Cerebellar nuclear complex (tissue), 1 donor: Measurements from ENCODE around the gene TNFRSF9.
A peak's percentile ranks its signal among the peaks of the same experiment; 100 is the strongest.
"Not testable (repeated sequence)": the region's sequence is repeated elsewhere in the genome, so short reads cannot be mapped to it uniquely, and the experiment has no call there.

Source experiments
- DNase-seq, 2 experiments: peaks; one replicate each; lab custom pipeline; 2025; lab: John Stamatoyannopoulos, UW

The TNFRSF9 gene

DNA sequence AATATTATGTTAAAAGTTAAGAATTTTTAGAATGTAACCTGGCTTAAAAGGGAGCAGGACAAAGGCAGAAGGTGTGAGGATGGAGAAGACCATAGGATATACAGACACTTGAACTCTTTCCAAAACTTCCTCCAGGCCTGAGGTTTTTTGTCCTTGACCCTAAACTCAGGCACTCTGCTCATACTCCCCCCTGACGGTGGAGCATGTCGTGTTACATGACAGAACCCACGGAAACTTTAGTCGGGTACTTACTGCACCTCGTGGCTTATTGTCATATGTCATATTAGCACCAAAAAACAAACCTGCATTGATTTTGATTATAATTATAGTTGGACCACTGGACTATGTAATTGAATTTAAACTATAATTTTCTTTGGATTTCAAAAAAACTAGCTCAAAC lies 20.8 kb downstream of the TNFRSF9 start:
- DNase-seq, result no peak

DNA sequence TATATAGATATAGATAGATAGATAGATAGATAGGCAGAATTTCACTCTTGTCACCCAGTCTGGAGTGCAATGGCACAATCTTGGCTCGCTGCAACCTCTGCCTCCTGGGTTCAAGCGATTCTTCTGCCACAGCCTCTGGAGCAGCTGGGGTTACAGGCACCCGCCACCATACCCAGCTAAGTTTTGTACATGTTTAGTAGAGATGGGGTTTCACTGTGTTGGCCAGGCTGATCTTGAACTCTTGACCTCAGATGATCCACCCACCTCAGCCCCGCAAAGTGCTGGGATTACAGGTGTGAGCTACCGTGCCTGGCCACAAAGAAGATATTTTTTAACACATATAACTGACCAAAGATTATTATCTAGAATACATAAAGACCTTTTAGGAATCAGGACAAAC lies 22.7 kb downstream of the TNFRSF9 start:
- DNase-seq, result not testable (repeated sequence)

DNA sequence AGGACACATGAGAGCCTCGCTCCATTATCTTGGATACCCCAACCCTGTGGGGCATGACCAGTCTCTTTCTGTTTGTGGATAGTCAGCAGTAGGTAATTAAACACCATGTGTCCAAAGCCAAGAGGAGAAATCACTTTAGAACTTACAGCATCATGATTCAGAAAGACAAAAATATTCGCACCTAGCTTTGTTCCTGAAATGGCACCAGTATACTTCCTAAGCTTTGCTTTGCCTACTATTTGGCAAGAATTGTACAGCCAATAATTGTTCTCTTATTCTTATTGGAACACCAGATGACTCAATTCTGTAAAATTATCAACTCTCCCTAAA lies 24.2 kb downstream of the TNFRSF9 start:
- DNase-seq, result no peak

DNA sequence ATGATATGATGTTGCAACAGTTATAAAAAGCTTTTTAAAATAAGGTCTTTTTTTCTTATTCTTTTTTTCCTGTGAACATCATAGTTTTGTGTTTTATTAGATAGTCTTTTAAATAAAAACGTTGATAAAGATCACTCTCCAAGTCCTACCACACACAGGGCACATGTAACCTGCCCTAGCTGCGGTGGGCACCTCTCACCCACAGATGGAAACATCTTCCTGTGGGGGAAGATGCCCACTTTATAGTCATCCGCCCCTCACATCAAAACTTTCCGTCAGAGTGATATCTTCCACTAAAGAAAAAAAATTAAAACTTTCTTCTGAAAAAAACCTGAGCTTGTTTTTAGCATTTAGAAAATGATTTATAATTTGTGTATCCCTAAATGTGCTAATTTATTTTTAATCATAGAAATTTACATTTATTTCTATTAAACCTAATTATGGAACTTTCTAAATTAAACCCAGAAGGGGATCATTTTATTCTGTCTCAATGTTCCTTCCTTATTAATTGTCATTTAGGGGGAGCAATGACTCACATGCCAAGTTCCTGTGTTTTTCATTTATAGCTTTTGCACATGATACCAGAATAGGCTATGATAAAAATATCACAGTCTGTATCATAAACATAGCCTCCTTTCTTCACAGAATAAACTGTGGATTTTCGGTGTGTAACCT lies 24.7 kb downstream of the TNFRSF9 start:
- DNase-seq, result no peak

DNA sequence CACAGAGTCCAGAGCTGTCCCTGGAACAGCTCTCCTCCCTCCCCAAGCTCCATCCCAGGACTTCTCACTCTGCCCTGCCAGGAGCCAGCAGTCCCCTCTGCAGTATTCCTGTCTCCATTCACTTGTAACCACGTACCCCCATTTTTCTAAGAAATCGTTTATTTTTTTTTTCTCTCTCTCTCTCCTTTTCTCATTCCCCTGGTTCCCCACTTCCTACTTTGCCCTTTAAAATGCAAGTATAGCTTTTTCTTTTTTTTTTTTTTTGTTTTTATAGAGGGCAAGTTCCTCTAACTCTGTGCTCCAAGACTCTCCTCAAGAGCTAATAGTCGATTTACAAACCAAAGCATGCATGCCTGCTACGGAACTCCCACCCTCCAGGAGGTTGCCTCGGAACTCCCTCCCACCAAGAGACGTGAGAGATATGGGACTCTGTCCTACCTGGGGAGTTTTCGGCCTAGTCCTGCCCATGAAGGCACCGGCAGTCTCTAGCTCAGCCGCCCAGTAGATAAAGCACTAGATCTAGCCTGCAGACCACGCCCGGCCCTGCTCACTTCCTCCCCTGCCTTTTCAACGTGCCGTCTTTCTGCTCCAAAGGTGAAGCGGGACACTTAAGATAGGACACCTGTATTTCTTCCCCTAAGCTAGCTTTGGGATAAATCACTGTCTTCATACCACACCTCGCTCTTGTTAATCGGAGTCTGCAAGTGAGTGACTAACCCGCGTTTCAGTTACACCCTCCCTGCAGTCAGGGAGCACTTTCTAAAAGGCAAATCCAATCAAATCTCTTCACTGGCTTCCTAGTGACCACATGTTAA lies 27.7 kb downstream of the TNFRSF9 start:
- no peak for DNase-seq

DNA sequence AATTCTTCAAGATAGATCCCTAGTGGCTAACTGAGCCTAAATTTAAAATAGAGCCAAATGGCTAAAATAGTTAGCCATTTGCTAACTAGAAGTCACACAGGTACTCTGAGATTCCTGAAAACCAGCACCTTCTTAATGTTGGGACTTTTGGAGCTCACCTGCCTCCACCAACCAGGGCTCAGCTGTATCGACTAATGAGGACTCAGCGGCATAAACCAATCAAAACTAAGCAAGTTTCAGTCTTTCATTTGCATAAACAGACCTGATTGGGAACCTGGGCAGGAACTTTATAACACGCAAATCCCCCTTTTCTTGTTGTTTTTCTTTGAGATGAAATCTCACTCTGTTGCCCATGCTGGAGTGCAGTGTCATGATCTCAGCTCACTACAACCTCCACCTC lies 28.5 kb downstream of the TNFRSF9 start:
- DNase-seq, result no peak

DNA sequence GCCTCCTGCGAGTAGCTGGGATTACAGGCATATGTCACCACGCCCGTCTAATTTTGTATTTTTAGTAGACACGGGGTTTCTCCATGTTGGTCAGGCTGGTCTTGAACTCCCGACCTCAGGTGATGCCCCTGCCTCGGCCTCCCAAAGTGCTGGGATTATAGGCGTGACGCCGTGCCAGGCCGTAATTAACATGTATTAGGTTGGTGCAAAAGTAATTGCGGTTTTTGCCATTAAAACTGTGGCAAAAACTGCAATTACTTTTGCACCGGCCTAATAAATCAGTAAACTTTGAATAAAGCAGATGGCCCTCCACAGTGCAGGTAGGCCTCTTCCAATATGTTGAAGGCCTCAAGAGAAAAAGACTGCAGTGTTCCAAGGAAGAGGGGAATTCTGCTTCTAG lies 35.4 kb downstream of the TNFRSF9 start:
- no peak for DNase-seq

DNA sequence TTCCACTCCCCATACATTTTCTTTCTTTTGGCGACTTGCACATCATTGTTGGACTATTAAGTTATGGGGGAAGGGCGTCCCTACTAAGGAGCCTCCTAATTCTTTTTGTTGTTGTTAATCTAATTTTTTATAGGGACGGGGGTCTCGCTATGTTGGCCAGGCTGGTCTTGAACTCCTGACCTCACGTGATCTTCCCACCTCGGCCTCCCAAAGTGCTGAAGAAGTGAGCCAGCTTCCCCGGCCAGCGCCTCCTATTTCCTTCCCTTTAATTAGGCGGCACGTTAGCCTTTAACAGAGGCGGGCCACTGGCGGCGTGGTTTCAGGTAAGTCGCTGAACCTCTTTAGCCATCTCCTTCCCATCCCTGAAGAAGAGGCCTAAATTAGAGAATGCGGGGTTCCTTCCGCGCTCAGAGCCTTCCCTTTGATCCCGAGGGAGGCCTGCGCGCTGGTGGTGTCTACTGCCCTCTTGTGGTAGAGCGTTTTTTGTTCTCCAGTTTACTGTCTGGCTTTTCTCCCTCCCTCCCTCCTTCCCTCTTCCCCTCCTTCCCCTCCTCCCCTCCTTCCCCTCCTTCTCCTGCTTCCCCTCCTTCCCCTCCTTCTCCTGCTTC lies 38.1 kb downstream of the TNFRSF9 start:
- peak in 1 of 2 experiments; percentile 15 for DNase-seq

DNA sequence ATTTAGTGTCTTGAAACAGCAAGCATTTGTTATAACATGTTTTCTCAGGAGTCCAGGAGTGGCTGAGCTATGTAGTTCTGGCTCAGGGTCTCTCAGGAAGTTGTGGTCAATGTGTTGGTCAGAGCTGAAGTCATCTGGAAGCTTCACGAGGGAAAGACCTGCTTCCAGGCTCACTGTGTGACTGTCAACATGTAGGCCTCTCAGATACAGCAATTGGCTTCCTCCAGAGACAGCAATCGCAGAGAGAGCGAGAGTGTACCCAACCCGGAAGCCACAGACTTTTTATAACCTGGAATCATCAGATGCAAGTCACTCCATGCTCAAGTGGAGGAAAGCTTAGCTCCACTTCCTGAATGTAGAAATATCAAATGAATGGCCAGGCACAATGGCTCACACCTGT lies 40.9 kb downstream of the TNFRSF9 start:
- no peak for DNase-seq

DNA sequence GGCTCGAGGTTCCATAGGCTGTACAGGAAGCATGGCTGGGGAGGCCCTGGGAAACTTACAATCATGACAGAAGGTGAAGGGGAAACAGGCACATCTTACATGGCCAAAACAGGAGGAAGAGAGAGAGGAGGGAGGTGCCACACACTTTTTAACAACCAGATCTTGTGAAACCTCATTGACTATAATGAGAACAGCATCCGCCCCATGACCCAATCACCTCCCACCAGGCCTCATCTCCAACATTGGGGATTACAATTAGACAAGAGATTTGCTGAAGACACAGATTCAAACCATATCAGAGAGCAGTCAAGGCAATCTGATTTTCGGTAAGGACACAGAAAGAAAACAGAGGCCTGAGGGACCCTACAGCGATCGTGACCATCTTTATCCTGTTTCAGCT lies 41.7 kb downstream of the TNFRSF9 start:
- DNase-seq, result no peak

DNA sequence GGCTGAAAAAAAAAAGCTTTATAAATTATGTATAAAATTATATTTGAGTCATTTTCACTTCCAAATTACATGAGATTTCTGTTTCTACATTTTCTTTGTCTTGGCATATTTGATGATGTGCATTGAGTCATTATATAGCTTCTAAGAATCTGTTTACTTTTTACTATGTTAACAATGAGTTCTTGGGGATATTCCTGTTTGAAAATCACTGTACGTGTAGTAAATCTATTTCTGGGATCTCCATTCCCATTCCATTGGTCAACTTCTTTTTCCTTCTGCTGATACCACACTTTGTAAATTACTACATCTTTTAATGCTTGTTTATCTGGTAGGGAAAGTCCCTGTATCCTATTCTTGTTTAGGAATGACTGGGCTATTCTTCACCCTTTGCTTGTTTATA lies 43.6 kb downstream of the TNFRSF9 start:
- DNase-seq, result no peak

DNA sequence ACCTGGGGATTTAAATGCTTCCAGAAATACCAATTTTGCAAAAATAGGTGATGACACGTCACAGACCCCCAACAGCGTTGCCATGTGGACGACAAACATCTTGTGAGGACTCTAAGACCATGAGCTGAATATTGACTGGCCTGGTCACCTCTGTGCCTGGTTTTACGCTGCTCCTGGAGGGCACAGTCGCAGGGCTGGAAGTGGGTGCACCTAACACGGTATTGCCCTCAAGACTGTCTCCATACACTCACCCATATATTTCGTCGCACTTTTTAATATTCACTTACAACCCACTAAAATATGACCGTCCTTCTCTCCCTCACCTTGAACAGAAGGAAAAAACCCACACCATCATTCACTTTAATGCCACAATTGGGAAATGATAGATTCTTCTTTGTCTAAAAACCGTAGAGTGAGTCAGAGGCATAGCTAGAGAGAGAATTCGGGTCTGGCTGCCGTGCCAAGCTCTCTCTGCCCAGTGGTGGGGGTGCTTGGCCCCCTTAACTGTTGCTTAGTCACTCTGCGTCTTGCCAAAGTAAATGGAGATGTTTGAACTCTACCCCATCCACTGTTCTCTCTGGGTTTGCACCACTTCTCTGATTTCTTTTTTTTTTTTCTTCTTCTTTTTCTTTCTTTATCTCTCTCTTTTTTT lies 47.0 kb downstream of the TNFRSF9 start:
- no peak for DNase-seq

DNA sequence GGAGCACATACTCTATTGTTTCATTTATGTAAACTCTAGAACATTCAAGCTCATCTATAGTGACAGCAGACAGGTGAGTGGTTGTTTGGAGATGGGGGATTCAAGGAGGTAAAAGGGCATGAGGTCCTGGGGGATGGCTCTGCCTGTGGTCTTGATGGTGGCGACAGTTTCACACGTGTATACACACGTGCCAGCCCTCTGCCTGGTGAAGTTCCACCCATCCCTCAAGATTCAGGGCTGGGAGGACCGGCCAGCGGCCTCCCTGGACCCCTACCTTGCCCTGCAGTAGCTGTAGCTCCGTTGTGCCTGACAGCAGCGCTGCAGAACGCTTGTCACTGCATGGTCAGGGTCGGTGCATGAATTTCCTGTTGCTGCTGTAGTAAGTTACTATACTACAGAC lies 48.8 kb downstream of the TNFRSF9 start:
- DNase-seq, result no peak

DNA sequence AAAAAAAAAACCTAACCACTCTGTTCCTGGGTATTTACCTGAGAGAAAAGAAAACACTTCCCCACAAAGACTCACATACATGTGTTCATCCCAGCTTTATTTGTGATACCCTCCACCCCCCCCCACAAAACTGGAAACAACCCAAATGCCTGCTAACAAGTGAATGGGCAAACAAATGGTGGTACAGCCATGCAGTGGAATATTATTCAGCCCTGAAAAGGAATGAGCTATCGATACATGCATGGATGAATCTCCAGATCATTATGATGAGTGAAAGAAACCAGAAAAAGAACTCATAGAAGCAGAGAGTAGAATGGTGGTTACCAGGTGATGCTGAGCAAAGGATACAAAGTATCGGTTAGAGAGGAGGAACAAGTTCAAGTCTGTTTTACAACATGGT lies 49.8 kb downstream of the TNFRSF9 start:
- no peak for DNase-seq

DNA sequence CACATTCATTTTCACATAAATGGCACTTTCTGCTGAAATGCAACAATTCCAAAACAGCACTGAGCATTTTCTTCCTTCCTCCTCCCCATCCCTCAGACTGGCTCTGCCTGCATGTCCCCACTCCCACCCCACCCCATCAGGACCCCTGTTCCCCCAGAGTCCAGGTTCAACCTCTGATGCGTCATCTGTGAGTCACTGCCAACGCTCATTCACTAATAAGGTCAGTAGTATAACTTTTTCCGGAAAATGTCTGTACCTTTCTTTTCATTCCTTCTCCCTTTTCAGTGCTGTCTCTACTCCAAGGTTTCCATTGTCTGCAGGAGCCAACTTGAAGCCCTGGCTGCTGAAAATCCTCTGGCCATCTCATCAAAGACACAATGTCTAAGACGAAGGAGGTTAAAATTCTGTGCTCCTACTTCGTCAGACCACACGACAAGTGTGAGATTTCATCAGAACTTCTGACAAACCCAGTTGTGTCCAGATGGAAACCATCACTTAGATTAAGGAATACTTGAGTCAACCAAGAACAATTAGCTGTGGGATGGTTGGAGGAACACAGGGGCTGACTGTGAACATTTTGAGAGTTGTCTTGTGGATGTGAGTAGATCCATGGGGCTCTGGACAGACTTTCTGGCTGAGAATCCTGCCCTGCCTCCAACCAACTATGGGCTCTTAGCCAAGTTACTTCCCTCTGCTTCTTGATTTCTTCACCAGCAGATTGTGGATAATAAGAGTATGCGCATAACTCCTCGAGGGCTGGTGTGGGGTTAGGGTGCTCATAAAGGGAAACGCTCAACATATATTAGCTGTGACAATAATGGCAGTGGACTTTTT lies 52.2 kb downstream of the TNFRSF9 start:
- DNase-seq, result no peak

DNA sequence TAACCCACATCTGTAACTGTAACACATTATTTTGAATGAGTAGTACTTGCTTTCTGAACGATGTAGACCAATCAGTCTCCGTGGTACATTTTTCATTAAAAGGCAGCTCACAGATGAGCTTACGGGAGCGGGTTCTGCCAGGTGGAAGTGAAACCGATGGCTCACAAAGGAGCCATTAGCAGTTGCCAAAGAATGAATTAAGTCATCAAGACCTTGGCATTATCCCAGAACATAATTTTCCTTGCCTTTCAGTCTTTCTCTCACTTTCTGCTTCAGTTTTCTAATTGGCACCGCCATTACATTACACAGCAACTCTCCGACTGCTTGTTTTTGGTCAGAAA lies 54.3 kb downstream of the TNFRSF9 start:
- DNase-seq, result no peak

DNA sequence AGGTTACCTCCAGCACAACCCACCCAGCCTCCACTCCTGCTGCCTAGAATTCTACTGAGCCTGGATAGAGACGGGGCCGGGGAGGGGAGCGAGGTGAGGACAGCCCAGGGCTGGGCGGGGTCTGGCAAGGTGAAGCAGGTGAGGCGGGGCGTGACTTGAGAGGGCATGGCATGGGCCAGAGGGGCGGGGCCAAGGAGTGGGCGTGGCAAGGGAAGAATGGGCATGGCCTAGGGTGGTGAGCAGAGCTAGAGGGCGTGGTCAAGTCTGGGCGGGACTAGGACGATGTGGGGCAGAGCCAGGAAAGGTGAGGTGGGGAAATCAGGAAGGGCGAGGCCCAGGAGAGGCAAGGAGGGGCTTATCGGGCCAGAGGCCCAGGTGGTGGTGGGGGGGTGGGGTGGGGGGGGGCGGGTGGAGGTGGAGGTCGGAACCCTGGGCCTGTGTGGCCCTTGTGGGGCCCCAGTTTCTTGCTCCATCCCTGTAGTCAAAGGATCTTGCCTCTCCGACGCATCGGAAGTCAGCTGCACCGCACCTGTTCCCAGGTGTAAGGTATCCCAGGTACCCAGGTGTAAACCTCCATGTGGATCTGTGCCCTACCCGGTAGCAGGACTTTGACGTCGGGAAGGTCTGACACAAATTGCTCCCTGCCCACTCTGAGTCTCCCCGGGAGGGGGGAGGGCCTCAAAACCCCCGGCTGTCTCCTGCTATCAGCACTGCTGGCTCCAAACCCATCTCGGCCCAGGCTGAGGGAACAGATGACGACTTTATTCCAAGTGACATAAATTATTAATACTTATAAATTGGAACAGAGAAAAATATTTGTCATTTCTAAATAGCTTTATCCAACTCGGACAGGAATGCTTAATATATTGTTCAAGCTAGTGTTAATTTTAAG lies 54.9 kb downstream of the TNFRSF9 start:
- DNase-seq, result no peak

DNA sequence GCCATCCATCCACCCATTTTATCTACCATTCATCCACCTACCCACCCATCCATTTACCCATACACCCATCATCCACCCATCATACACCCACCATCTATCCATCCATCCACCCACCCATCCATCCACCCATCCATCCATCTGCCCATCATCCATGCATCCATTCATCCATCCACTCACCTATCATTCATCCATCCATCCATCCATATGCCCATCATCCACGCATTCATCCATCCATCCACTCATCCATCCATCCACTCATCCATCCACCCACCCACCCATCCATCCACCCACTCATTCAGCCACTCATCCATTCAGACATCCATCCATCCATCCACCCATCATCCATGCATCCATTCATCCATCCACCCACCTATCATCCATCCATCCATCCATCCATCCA lies 55.9 kb downstream of the TNFRSF9 start:
- DNase-seq, result no peak

DNA sequence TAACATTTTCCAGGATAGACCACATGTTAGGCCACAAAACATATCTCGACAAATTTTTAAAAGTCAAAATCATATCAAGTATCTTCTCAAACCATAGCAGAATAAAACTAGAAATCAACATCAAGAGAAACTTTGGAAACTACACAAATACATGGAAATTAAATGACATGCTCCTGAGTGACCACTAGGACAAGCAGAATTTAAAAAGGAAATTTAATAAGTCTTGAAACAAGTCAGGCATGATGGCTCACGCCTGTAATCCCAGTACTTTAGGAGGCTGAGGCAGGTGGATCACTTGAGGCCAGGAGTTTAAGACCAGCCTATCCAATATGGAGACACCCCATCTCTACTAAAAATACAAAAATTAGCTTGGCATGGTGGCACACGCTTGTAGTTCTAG lies 61.4 kb downstream of the TNFRSF9 start:
- DNase-seq, result no peak

DNA sequence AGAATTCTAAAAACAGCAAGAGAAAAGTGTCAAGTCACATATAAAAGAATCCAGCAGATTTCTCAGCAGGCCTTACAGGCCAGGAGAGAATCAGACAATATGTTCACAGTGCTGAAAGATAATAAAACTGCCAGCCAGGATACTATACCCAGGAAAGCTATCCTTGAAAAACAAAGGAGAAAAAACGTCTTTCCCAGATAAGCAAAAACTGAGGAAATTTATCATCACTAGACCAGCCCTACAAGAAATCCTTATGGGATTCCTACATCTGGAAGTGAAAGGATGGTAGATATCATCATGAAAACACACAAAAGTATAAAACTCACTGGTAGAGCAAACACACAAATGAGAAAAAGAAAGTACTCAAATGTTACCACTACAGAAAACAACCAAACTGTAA lies 62.6 kb downstream of the TNFRSF9 start:
- no peak for DNase-seq
